Ishikawa (cell line): Measurements from ENCODE around the gene ZAP70.

Experiments used
- CEBPB ChIP-seq: IDR thresholded peaks from 2 replicates; pipeline ENCODE4 v1.6.1; 2012
- CREB1 ChIP-seq: IDR thresholded peaks from 2 replicates; pipeline ENCODE4 v1.6.1; 2012; ENCODE audit warnings: low read depth
- EGR1 ChIP-seq: IDR thresholded peaks from 2 replicates; pipeline ENCODE4 v1.6.1; 2012
- EP300 ChIP-seq: IDR thresholded peaks from 2 replicates; pipeline ENCODE4 v1.6.1; 2012; ENCODE audit warnings: borderline replicate concordance
- FOXM1 ChIP-seq: IDR thresholded peaks from 2 replicates; pipeline ENCODE4 v1.6.1; 2012; ENCODE audit warnings: low read depth, borderline replicate concordance
- NFIC ChIP-seq: IDR thresholded peaks from 2 replicates; pipeline ENCODE4 v1.6.1; 2012
- RAD21 ChIP-seq: IDR thresholded peaks from 2 replicates; pipeline ENCODE4 v1.6.1; 2012; ENCODE audit warnings: low read depth
- TAF1 ChIP-seq: IDR thresholded peaks from 2 replicates; pipeline ENCODE4 v1.6.1; 2012; ENCODE audit warnings: low read depth, mild to moderate bottlenecking
- TCF12 ChIP-seq: IDR thresholded peaks from 2 replicates; pipeline ENCODE4 v1.6.1; 2012; ENCODE audit warnings: low read depth
- TEAD4 ChIP-seq: IDR thresholded peaks from 2 replicates; pipeline ENCODE4 v1.6.1; 2012
- YY1 ChIP-seq: IDR thresholded peaks from 2 replicates; pipeline ENCODE4 v1.6.1; 2012; ENCODE audit warnings: low read depth
- ZBTB7A ChIP-seq: IDR thresholded peaks from 2 replicates; pipeline ENCODE4 v1.6.1; 2012; ENCODE audit warnings: low read depth
- TF ChIP-seq, protein P1 (sequence below): IDR thresholded peaks from 2 replicates; pipeline ENCODE4 v1.6.1; 2012
- TF ChIP-seq, protein P2 (sequence below): IDR thresholded peaks from 2 replicates; pipeline ENCODE4 v1.6.1; 2012
- TF ChIP-seq, protein P3 (sequence below): IDR thresholded peaks from 2 replicates; pipeline ENCODE4 v1.6.1; 2012; ENCODE audit warnings: low read depth, mild to moderate bottlenecking

ZAP70 gene

DNA sequence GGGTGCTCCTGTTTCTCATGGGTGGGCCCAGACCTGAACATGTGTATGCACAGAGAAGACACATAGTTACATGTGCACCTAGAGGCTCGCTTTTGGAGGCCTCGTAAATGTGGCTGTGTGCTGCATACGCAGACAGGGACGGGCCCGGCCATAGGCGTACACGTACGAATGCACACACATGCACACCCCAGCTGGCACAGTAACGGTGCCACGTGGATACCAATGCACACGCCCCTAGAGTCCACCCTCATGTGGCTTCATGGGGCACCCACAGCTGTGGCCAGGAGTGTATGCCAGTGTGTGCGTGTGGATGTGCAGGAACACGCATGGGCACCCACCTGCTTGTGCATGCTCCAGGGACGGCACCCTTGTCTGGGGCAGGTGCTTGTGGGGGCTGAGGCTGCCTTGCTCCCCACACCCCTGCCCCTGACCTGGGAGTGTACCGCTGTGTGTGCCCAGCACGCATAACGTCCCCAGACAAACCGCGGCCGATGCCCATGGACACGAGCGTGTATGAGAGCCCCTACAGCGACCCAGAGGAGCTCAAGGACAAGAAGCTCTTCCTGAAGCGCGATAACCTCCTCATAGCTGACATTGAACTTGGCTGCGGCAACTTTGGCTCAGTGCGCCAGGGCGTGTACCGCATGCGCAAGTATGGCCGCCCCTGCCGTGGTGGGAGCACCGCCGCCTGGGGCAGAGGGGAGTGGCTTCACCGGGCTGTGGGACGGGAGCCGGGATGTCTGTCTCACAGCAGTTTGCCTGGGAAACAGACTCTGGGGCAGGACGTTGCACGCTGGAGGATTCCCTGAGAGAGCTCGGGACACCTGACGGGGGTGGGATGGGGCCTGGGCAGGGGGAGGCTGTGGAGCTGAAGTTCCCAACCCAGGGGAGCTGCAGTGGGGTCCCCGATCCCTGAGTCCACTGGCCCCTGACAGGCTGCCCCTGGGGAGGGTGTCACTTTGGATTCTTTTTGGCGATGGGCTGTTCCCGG is 21.0 kb downstream of the ZAP70 start:
- TF ChIP-seq TAF1 (no peak), CREB1 (no peak), NFIC (no peak), CEBPB (no peak), RAD21 (no peak), EGR1 (no peak), TEAD4 (no peak), EP300 (no peak), TCF12 (no peak)
- TF ChIP-seq, protein P1, sequence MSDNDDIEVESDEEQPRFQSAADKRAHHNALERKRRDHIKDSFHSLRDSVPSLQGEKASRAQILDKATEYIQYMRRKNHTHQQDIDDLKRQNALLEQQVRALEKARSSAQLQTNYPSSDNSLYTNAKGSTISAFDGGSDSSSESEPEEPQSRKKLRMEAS: no peak
- TF ChIP-seq, protein P2, sequence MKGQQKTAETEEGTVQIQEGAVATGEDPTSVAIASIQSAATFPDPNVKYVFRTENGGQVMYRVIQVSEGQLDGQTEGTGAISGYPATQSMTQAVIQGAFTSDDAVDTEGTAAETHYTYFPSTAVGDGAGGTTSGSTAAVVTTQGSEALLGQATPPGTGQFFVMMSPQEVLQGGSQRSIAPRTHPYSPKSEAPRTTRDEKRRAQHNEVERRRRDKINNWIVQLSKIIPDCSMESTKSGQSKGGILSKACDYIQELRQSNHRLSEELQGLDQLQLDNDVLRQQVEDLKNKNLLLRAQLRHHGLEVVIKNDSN: no peak
- TF ChIP-seq, protein P3, sequence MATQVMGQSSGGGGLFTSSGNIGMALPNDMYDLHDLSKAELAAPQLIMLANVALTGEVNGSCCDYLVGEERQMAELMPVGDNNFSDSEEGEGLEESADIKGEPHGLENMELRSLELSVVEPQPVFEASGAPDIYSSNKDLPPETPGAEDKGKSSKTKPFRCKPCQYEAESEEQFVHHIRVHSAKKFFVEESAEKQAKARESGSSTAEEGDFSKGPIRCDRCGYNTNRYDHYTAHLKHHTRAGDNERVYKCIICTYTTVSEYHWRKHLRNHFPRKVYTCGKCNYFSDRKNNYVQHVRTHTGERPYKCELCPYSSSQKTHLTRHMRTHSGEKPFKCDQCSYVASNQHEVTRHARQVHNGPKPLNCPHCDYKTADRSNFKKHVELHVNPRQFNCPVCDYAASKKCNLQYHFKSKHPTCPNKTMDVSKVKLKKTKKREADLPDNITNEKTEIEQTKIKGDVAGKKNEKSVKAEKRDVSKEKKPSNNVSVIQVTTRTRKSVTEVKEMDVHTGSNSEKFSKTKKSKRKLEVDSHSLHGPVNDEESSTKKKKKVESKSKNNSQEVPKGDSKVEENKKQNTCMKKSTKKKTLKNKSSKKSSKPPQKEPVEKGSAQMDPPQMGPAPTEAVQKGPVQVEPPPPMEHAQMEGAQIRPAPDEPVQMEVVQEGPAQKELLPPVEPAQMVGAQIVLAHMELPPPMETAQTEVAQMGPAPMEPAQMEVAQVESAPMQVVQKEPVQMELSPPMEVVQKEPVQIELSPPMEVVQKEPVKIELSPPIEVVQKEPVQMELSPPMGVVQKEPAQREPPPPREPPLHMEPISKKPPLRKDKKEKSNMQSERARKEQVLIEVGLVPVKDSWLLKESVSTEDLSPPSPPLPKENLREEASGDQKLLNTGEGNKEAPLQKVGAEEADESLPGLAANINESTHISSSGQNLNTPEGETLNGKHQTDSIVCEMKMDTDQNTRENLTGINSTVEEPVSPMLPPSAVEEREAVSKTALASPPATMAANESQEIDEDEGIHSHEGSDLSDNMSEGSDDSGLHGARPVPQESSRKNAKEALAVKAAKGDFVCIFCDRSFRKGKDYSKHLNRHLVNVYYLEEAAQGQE: no peak

DNA sequence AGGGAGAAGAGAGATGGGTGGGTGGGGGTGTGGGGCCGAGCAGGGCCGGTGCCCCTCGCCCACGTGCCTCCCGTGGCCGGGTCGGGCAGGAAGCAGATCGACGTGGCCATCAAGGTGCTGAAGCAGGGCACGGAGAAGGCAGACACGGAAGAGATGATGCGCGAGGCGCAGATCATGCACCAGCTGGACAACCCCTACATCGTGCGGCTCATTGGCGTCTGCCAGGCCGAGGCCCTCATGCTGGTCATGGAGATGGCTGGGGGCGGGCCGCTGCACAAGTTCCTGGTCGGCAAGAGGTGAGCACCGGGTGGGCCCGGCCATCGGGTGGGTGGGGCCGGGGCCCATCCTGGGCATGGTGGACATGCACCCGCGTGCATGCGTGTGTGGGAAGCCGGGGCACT is 21.8 kb downstream of the ZAP70 start:
- no peak for TF ChIP-seq CEBPB
- no peak for TF ChIP-seq TCF12
- no peak for TF ChIP-seq CREB1
- TF ChIP-seq NFIC: no peak
- no peak for TF ChIP-seq TEAD4
- TF ChIP-seq EGR1: no peak
- no peak for TF ChIP-seq FOXM1
- no peak for TF ChIP-seq TAF1
- TF ChIP-seq YY1: no peak
- TF ChIP-seq, protein P3: no peak
- TF ChIP-seq, protein P1: no peak
- no peak for TF ChIP-seq ZBTB7A

DNA sequence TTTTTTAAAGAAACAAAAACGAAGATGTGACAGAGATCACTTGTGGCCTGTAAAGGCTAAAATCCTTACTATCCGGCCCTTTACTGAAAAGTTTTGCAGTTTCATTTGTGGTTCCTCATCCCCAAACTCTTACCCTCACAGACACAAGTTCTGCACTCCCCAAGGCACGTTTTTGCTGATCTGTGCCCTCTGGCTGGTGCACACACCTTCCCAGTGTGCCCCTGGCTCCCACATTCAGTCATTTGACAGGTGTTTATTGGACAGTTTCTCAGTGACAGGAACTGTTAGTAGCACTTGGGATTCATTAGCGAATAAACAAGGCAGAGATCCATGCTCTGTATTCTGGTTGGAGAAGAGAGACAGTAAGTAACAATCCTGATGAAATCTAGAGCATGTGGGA is 22.8 kb downstream of the ZAP70 start:
- TF ChIP-seq, protein P2: no peak
- no peak for TF ChIP-seq TCF12
- no peak for TF ChIP-seq CREB1
- no peak for TF ChIP-seq YY1
- TF ChIP-seq, protein P3: no peak
- no peak for TF ChIP-seq RAD21
- TF ChIP-seq TEAD4: no peak

DNA sequence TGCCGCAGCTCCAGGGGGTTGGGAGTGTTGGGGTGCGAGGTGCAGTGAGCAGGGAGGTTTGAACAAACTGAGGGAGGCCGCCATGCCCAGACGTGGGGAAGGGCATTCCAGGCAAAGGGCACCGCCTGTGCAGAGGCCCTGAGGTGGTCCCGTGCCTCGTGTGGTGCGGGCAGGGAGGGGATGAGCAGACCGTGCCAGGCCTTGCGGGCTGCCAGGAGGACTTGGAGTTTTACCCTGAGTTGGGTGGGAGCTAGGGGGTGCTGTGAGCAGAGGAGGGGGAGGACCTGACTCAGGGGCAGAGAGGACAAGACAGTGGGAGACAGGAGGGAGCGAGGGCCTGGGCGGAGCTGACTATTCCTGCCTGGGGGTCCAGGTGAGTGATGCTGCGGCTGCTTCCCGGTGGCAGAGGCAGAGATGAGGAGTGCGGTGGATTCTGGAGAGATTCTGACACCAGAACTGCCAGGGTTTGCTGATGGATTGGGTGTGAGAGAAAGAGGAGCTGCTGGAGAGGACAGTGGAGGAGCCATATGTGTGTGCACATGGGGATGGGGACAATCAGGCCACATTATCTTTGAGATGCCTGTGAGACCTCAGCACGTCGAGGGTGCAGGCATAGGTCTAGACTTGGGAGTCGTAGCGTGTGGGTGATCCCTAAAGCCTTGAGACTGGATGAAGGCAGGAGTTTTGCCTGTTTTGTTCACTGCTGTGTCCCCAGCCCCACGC is 23.4 kb downstream of the ZAP70 start:
- TF ChIP-seq ZBTB7A (no peak), CEBPB (no peak), RAD21 (no peak), TEAD4 (no peak), CREB1 (no peak), NFIC (no peak), YY1 (no peak), FOXM1 (no peak), EP300 (no peak), EGR1 (no peak), TCF12 (no peak), TAF1 (no peak)
- TF ChIP-seq, protein P1: no peak
- TF ChIP-seq, protein P2: no peak
- TF ChIP-seq, protein P3: no peak
